OCI-LY7 (cell line): ENCODE data around the gene FHDC1. TPM values are rescaled to one million over a fixed set of nuclear protein-coding genes. Genes with fewer than 3 reads are reported as not detected.

Experiments
- BruUV-seq: library from RNA; stranded (reverse); fragments of 400-500 nt; replicated peaks from 2 replicates; lab custom pipeline; 2021; lab: Mats Ljungman, UMichigan
- CTCF ChIA-PET: fragments of 300-600 bp; sonication (Branson Sonifier 250); formaldehyde crosslinking; loops from one replicate; lab custom pipeline; 2022; ENCODE audit warnings: antibody characterized with exemption; ENCODE audit not compliant: unreplicated experiment; lab: Charles Lee
- POLR2A ChIA-PET: fragments of 300-600 bp; sonication (Branson Sonifier 250); formaldehyde crosslinking; loops from one replicate; lab custom pipeline; 2022; ENCODE audit warnings: antibody characterized with exemption; lab: Charles Lee
- DNase-seq: peaks from one replicate; pipeline ENCODE4 v3.0.0-alpha.2; 2015; ENCODE audit warnings: low spot score
- H2AFZ ChIP-seq: fragments of 200-600 bp; sonication (generic), shearing (Covaris generic); 2 replicates; pipeline ENCODE4 v1.6.1; 2014; ENCODE audit warnings: mild to moderate bottlenecking, antibody characterized with exemption, low read length, moderate library complexity
- H3K27ac ChIP-seq: fragments of 200-600 bp; sonication (generic); 2 replicates; pipeline ENCODE4 v1.5.1; 2014; ENCODE audit warnings: mixed run types, low read depth, mild to moderate bottlenecking, moderate library complexity, low read length, inconsistent platforms; ENCODE audit not compliant: poor library complexity, severe bottlenecking
- H3K36me3 ChIP-seq: fragments of 200-600 bp; sonication (generic); 2 replicates; pipeline ENCODE4 v1.6.1; 2014; ENCODE audit warnings: mild to moderate bottlenecking, antibody characterized with exemption, low read length, moderate library complexity, mixed read lengths; ENCODE audit not compliant: insufficient read depth
- H3K4me1 ChIP-seq: fragments of 200-600 bp; sonication (generic); 2 replicates; pipeline ENCODE4 v1.5.1; 2014; ENCODE audit warnings: mild to moderate bottlenecking, low read length; ENCODE audit not compliant: insufficient read depth, poor library complexity, severe bottlenecking
- H3K4me2 ChIP-seq: fragments of 200-600 bp; sonication (generic); 2 replicates; pipeline ENCODE4 v1.6.1; 2014; ENCODE audit warnings: mild to moderate bottlenecking, low read length
- H3K4me3 ChIP-seq: fragments of 200-600 bp; sonication (generic); 2 replicates; pipeline ENCODE4 v1.5.1; 2014; ENCODE audit warnings: mild to moderate bottlenecking, low read depth, low read length; ENCODE audit not compliant: poor library complexity, severe bottlenecking
- H3K79me2 ChIP-seq: fragments of 200-600 bp; sonication (generic); 2 replicates; pipeline ENCODE4 v1.6.1; 2016; ENCODE audit warnings: low read depth, mild to moderate bottlenecking, low read length, moderate library complexity, mixed read lengths; ENCODE audit not compliant: insufficient read depth
- H3K9me2 ChIP-seq: fragments of 200-600 bp; sonication (generic); 2 replicates; pipeline ENCODE4 v1.6.1; 2016; ENCODE audit warnings: mild to moderate bottlenecking, low read length, mixed read lengths; ENCODE audit not compliant: insufficient read depth
- H3K9me3 ChIP-seq: fragments of 200-600 bp; sonication (generic); 2 replicates; pipeline ENCODE4 v1.6.1; 2014; ENCODE audit warnings: mild to moderate bottlenecking, mixed run types, low read length, mixed read lengths
- H4K20me1 ChIP-seq: fragments of 200-600 bp; sonication (generic); 2 replicates; pipeline ENCODE4 v1.6.1; 2014; ENCODE audit warnings: mild to moderate bottlenecking, antibody characterized with exemption, low read length, moderate library complexity, mixed read lengths; ENCODE audit not compliant: insufficient read depth
- EZH2phosphoT487 ChIP-seq: fragments of 200-600 bp; sonication (generic); IDR thresholded peaks from 2 replicates; pipeline ENCODE4 v1.6.1; 2018; ENCODE audit warnings: low read depth, borderline replicate concordance, mild to moderate bottlenecking, mixed run types, antibody characterized with exemption, low read length, moderate library complexity, mixed read lengths
- intact Hi-C: fragments of 100-400 bp; cut with micrococcal nuclease; formaldehyde crosslinking; loops from one replicate; pipeline ENCODE4 v1.10.0; 2022; ENCODE audit not compliant: unreplicated experiment
- total RNA-seq, 2 experiments: library from RNA; depleted of rRNA in 1 of 2; stranded (reverse); fragments of >200 nt in 1 of 2; shearing (Covaris generic) in 1 of 2; gene quantifications; 2 replicates each; pipeline ENCODE4 v1.2.3, GENCODE V29; 2014 to 2022
- TF ChIP-seq, protein P1 (sequence below): fragments of 200-600 bp; sonication (generic); conservative IDR thresholded peaks from 2 replicates; pipeline ENCODE4 v1.5.1; 2014; ENCODE audit warnings: mild to moderate bottlenecking, antibody characterized with exemption, low read length, moderate library complexity, mixed read lengths

The FHDC1 gene
- total RNA-seq, 2 experiments from 2014 or later, result 0.04 to 0.13 TPM

- H3K27ac ChIP-seq, result no peak overlapping the region
- H3K9me3 ChIP-seq, result no peaks in the 10 kb centered on the region
- intact Hi-C loops, result loop anchor here (10.0 kb wide), 1 partner anchor 187 kb away; no protein-coding TSS in a partner anchor
- DNase-seq, result no peak
- POLR2A ChIA-PET, result no interaction called here
- peak overlapping the region; percentile 16; the same call in 1 of the 2 replicates for H3K4me2 ChIP-seq
- H4K20me1 ChIP-seq, result no peaks in the 10 kb centered on the region
- no peaks in the 10 kb centered on the region for H3K36me3 ChIP-seq
- H3K4me1 ChIP-seq, result no peaks in the 10 kb centered on the region
- no peak overlapping the region for H2AFZ ChIP-seq
- no peak for TF ChIP-seq EZH2phosphoT487
- no peaks in the 10 kb centered on the region for H3K79me2 ChIP-seq
- no peak overlapping the region for H3K4me3 ChIP-seq
- no peaks in the 10 kb centered on the region for H3K9me2 ChIP-seq
- CTCF ChIA-PET, result no interaction called here
- BruUV-seq, result no TSS peak
Observed at GRCh38 chr4:152937336-152938236, 1.5 kb downstream of the FHDC1 start.

DNA sequence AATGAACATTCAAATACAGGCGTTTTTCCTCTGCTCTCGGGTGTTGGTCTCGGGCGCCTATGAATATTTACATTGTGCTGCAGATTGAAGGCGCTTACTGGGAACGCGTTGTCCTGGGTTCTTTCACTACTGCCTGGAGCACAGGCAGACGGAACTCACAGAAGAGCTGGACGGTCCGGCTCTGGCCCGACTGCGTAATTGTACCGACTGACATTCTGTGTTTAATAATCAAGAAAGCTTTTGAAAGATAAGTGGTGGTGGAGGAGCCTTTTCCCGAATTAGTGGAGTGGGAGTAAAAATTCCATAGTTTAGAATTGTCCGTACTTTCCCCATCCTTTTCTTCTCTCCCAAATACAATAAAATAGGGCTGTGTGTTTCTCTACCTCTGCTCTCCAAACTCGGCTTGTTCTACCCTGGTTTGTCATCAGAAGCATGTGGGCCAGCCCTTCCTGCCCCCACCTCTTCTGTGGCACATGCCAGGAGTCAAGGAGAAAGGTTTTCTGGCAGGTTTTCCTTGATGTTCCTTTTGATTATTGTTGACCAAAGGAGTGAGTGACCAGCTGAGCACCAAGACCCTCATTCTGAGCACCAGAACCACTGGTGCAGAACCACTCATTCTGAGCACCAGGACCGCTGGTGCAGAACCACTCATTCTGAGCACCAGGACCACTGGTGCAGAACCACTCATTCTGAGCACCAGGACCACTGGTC, 2.3 kb downstream of the FHDC1 start:
- POLR2A ChIA-PET, result interaction anchor here (1.2 kb wide), 1 partner anchor 12 kb away, joined by 3 read pairs; no protein-coding TSS in a partner anchor

DNA sequence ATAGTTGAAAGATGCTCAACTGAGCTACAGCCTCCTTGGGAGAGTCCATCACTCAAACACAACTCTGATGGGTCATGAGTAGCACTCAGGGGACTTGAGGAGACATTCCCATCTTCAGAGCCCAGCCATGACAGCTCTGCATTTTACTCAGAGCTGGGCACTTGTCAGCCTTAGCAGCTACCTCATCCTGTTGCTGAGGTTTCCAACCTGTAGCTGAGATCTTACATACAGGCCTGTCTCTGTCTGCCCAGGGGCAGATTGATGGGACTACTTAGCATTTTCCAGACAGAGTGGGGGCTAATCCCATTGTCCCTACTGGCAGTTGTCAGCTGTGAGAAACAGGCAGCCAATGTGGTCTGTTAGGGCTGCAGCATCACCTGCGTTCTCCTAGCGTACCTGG, 3.5 kb downstream of the FHDC1 start:
- TF ChIP-seq, protein P1, sequence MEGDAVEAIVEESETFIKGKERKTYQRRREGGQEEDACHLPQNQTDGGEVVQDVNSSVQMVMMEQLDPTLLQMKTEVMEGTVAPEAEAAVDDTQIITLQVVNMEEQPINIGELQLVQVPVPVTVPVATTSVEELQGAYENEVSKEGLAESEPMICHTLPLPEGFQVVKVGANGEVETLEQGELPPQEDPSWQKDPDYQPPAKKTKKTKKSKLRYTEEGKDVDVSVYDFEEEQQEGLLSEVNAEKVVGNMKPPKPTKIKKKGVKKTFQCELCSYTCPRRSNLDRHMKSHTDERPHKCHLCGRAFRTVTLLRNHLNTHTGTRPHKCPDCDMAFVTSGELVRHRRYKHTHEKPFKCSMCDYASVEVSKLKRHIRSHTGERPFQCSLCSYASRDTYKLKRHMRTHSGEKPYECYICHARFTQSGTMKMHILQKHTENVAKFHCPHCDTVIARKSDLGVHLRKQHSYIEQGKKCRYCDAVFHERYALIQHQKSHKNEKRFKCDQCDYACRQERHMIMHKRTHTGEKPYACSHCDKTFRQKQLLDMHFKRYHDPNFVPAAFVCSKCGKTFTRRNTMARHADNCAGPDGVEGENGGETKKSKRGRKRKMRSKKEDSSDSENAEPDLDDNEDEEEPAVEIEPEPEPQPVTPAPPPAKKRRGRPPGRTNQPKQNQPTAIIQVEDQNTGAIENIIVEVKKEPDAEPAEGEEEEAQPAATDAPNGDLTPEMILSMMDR, result no peak
- no peak for TF ChIP-seq EZH2phosphoT487
- no peaks in the 10 kb centered on the region for H3K79me2 ChIP-seq
- H3K27ac ChIP-seq, result no peak overlapping the region
- CTCF ChIA-PET, result no interaction called here
- H2AFZ ChIP-seq, result no peak overlapping the region
- no peak for DNase-seq
- BruUV-seq, result no TSS peak
- H3K4me3 ChIP-seq, result no peak overlapping the region
- no peaks in the 10 kb centered on the region for H4K20me1 ChIP-seq
- no peaks in the 10 kb centered on the region for H3K4me1 ChIP-seq
- POLR2A ChIA-PET, result interaction anchor here (0.7 to 1.2 kb wide), 2 partner anchors 10 to 13 kb away, joined by 3 read pairs; no protein-coding TSS in a partner anchor
- H3K9me2 ChIP-seq, result no peaks in the 10 kb centered on the region
- intact Hi-C loops, result loop anchor here (10.0 kb wide), 1 partner anchor 185 kb away; no protein-coding TSS in a partner anchor
- no peaks in the 10 kb centered on the region for H3K9me3 ChIP-seq
- no peaks in the 10 kb centered on the region for H3K36me3 ChIP-seq
- H3K4me2 ChIP-seq, result no peak overlapping the region

More for the DNA sequence above, 2.3 kb downstream of the FHDC1 start:
- H3K9me2 ChIP-seq, result no peaks in the 10 kb centered on the region
- no peaks in the 10 kb centered on the region for H3K4me1 ChIP-seq
- no peaks in the 10 kb centered on the region for H4K20me1 ChIP-seq
- no peak overlapping the region for H3K27ac ChIP-seq
- CTCF ChIA-PET, result interaction anchor here (0.7 kb wide), 1 partner anchor 18 kb away, joined by 3 read pairs; no protein-coding TSS in a partner anchor
- intact Hi-C loops, result loop anchor here (10.0 kb wide), 1 partner anchor 186 kb away; no protein-coding TSS in a partner anchor
- no peaks in the 10 kb centered on the region for H3K36me3 ChIP-seq
- H2AFZ ChIP-seq, result no peak overlapping the region
- H3K4me2 ChIP-seq, result no peak overlapping the region
- H3K4me3 ChIP-seq, result no peak overlapping the region
- no peaks in the 10 kb centered on the region for H3K79me2 ChIP-seq
- no peak for TF ChIP-seq EZH2phosphoT487
- TF ChIP-seq, protein P1, result no peak
- no TSS peak for BruUV-seq
- no peak for DNase-seq
- no peaks in the 10 kb centered on the region for H3K9me3 ChIP-seq
